ENCODE results near the gene XPNPEP3.
"Not testable (repeated sequence)": the region's sequence is repeated elsewhere in the genome, so short reads cannot be mapped to it uniquely, and the experiment has no call there.

XPNPEP3 gene

DNA sequence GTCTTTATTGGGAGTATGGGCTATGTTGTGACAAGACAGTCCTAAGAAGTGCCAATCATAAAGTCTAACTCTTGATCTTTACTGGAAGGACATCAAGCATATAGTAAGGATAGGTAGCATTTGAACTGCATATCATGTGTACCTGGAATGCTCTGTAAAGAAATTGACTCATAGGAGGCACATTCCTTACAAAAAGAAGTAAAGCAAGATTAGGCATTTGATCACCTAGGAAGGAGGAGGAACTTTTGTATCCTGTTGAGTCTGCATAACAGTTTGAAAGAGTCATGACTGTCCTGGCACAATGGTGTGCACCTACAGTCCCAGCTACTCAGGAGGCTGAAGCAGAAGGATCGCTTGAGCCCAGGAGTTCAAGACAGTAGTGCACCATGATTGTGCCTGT, 47.2 kb downstream of the XPNPEP3 start:
- Histone ChIP-seq H3K9ac (ENCODE audit: low read depth, low read length) (no peak overlapping the region), H3K4me3 (ENCODE audit: low read length) (no peak overlapping the region), H3K4me1 (ENCODE audit: control insufficient read depth, insufficient read depth, low read length) (no peaks in the 10 kb centered on the region), H3K27me3 (ENCODE audit: control insufficient read depth, insufficient read depth, low read length) (no peaks in the 10 kb centered on the region), H3K4me2 (ENCODE audit: low read length) (no peak overlapping the region), H3K36me3 (ENCODE audit: insufficient read depth, low read length) (peaks cover 14% of the 10 kb centered on the region), H3K9me3 (replicated peaks; ENCODE audit: low read length) (no peaks in the 10 kb centered on the region)

DNA sequence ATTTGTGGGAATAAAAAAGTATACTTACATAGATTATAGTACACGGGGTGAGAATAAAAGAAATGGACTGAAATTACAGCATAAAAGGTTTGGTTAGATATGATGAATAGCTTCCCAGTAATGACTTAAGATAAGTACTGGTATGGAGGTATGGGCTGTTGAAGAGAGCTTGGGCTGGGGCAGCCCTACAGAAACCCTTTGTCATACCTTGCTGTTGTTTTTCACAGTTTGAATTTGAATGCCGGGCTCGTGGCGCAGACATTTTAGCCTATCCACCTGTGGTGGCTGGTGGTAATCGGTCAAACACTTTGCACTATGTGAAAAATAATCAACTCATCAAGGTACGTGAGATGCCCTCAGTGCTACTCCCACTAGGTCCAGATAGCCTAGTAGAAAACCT, 51.9 kb downstream of the XPNPEP3 start:
- H3K4me3 ChIP-seq (ENCODE audit: low read length): no peak overlapping the region
- H3K9me3 ChIP-seq (replicated peaks; ENCODE audit: low read length): no peaks in the 10 kb centered on the region
- H3K9ac ChIP-seq (ENCODE audit: low read depth, low read length): no peak overlapping the region
- H3K4me1 ChIP-seq (ENCODE audit: control insufficient read depth, insufficient read depth, low read length): peaks cover 4% of the 10 kb centered on the region
- no peaks in the 10 kb centered on the region for H3K27me3 ChIP-seq (ENCODE audit: control insufficient read depth, insufficient read depth, low read length)
- H3K36me3 ChIP-seq (ENCODE audit: insufficient read depth, low read length): peaks cover 10% of the 10 kb centered on the region
- no peak overlapping the region for H3K4me2 ChIP-seq (ENCODE audit: low read length)

DNA sequence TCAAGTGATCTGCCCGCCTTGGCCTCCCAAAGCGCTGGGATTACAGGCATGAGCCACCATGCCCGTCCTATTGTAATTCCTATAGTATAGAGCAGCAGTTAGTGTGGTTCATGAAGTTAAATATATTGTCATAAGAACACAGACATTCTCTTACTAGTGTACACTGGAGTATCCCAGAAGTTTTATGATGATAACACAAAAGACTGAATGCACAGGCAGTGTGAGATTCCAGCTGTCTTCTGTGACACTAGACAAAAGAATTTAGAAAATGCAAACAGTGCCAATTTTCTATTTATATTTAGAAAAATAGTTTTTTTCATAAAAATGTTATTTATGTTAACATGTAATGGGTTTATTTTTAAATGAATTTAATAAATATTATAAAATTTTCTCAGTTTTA, 54.8 kb downstream of the XPNPEP3 start:
- H3K9me3 ChIP-seq (replicated peaks; ENCODE audit: low read length): no peaks in the 10 kb centered on the region
- peak overlapping the region; percentile 16 for H3K9ac ChIP-seq (ENCODE audit: low read depth, low read length)
- peaks cover 4% of the 10 kb centered on the region for H3K4me1 ChIP-seq (ENCODE audit: control insufficient read depth, insufficient read depth, low read length)
- no peak overlapping the region for H3K4me3 ChIP-seq (ENCODE audit: low read length)
- H3K27me3 ChIP-seq (ENCODE audit: control insufficient read depth, insufficient read depth, low read length): no peaks in the 10 kb centered on the region
- no peak overlapping the region for H3K4me2 ChIP-seq (ENCODE audit: low read length)
- peaks cover 9% of the 10 kb centered on the region for H3K36me3 ChIP-seq (ENCODE audit: insufficient read depth, low read length)

DNA sequence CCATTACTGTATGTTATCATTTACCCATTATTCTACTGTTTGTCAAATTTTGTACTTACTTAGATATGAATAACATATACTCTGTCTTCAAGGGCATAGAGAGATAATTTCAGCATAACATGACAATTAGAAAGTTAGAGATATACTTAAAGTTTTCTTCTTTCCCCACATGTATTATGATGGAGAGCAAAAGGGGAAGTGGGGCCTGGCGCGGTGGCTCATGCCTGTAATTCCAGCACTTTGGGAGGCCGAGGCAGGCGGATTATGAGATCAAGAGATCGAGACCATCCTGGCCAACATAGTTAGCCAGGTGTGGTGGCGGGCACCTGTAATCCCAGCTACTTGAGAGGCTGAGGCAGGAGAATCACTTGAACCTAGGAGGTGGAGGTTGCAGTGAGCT, 56.0 kb downstream of the XPNPEP3 start:
- not testable (repeated sequence) for H3K4me3 ChIP-seq (ENCODE audit: low read length); H3K36me3 ChIP-seq (ENCODE audit: insufficient read depth, low read length); H3K27me3 ChIP-seq (ENCODE audit: control insufficient read depth, insufficient read depth, low read length); H3K9ac ChIP-seq (ENCODE audit: low read depth, low read length); H3K9me3 ChIP-seq (replicated peaks; ENCODE audit: low read length); H3K4me1 ChIP-seq (ENCODE audit: control insufficient read depth, insufficient read depth, low read length); H3K4me2 ChIP-seq (ENCODE audit: low read length)

DNA sequence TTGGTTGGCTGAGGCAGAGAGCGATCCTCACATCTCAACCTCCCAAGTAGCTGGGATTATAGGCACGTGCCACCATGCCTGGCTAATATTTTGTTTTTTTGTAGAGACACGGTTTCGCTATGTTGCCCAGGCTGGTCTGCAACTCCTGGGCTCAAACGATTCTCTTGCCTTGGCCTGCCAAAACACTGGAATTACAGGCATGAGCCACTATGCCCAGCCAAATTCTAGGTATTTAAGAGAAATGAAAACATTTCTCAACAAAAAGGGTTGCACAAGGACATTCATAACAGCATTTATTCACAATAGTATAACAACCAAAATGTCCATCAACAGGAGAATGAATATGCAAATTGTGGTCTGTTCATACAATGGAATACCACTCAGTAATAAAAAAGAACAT, 62.5 kb downstream of the XPNPEP3 start:
- H3K9me3 ChIP-seq (replicated peaks; ENCODE audit: low read length): no peaks in the 10 kb centered on the region
- H3K4me2 ChIP-seq (ENCODE audit: low read length): no peak overlapping the region
- no peaks in the 10 kb centered on the region for H3K4me1 ChIP-seq (ENCODE audit: control insufficient read depth, insufficient read depth, low read length)
- no peak overlapping the region for H3K4me3 ChIP-seq (ENCODE audit: low read length)
- H3K27me3 ChIP-seq (ENCODE audit: control insufficient read depth, insufficient read depth, low read length): no peaks in the 10 kb centered on the region
- no peak overlapping the region for H3K9ac ChIP-seq (ENCODE audit: low read depth, low read length)
- peaks cover 27% of the 10 kb centered on the region for H3K36me3 ChIP-seq (ENCODE audit: insufficient read depth, low read length)

DNA sequence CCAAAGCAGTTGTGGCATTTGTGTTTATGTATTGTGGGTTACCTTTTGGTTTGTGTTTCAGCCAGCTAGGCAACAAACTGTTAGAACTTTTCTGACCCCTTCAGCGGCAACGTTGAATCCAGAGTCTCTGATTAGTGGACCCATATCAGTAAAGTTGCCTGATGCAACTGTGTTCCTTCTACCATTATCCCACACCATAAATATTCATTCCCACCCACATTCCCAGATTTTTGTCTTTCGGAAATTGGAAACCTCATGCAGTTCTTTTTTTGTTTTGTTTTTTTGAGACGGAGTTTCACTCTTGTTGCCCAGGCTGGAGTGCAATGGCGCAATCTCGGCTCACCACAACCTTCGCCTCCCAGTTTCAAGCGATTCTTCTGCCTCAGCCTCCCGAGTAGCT, 63.6 kb downstream of the XPNPEP3 start:
- Histone ChIP-seq H3K4me1 (ENCODE audit: control insufficient read depth, insufficient read depth, low read length) (no peaks in the 10 kb centered on the region), H3K36me3 (ENCODE audit: insufficient read depth, low read length) (peaks cover 37% of the 10 kb centered on the region), H3K27me3 (ENCODE audit: control insufficient read depth, insufficient read depth, low read length) (no peaks in the 10 kb centered on the region), H3K9ac (ENCODE audit: low read depth, low read length) (no peak overlapping the region), H3K4me2 (ENCODE audit: low read length) (no peak overlapping the region), H3K9me3 (replicated peaks; ENCODE audit: low read length) (no peaks in the 10 kb centered on the region), H3K4me3 (ENCODE audit: low read length) (no peak overlapping the region)

DNA sequence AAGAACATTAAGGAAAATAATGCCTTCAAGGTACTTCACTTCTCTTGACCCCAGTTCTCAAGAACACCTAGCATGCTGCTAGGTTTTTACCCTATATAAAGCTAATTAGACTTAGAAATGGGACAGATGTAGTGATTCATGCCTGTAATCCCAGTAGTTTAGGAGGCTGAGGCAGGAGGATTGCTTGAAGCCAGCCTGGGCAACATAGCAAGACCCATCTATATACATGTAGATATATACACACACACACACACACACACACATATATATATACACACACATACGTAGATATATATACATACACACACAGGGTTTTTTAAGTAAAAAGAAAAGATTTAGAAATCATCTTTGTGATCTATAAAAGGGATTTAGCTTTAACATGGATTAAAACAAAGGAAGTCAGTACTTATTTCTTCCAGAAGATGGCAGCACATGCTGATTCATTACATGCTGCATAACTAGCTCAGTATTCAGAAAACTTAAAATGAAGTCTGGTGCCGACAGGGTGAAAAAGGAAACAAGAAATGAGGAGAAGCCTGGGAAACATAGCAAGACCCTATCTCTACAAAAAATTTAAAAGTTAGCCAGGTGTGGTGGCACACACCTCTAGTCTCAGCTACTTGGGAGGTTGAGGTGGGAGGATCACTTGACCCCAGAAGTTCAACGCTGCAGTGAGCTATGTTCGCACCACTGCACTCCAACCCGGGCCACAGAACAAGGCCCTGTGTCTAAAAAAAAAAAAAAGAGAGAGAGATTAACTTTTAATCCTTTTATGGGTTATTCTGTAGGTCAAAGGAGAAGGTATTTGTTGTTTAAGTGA, 65.7 kb downstream of the XPNPEP3 start:
- H3K4me3 ChIP-seq (ENCODE audit: low read length): no peak overlapping the region
- no peak overlapping the region for H3K9ac ChIP-seq (ENCODE audit: low read depth, low read length)
- H3K36me3 ChIP-seq (ENCODE audit: insufficient read depth, low read length): peaks cover 50% of the 10 kb centered on the region
- no peaks in the 10 kb centered on the region for H3K9me3 ChIP-seq (replicated peaks; ENCODE audit: low read length)
- H3K27me3 ChIP-seq (ENCODE audit: control insufficient read depth, insufficient read depth, low read length): no peaks in the 10 kb centered on the region
- no peak overlapping the region for H3K4me2 ChIP-seq (ENCODE audit: low read length)
- H3K4me1 ChIP-seq (ENCODE audit: control insufficient read depth, insufficient read depth, low read length): no peaks in the 10 kb centered on the region

DNA sequence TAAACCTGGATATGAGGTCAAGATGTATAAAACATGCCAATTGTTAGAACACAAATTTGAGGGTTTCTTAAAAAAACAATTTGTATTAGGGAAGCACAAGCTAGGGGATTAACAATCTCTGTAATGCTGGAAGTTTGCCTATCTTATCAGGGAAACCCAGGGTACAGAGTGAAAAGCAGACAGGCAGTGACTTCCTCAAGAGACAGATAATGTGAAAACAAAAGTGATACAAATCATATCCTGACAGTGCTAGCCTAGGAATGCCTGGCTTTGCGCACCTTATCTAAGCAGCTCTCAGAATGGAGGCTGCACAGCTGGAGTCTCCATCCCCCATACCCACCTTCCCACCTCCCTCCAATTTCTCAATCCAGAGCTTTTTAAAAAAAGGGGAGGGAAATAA, 71.7 kb downstream of the XPNPEP3 start:
- no peak overlapping the region for H3K4me2 ChIP-seq (ENCODE audit: low read length)
- H3K4me3 ChIP-seq (ENCODE audit: low read length): no peak overlapping the region
- no peaks in the 10 kb centered on the region for H3K9me3 ChIP-seq (replicated peaks; ENCODE audit: low read length)
- peaks cover 44% of the 10 kb centered on the region for H3K36me3 ChIP-seq (ENCODE audit: insufficient read depth, low read length)
- no peaks in the 10 kb centered on the region for H3K27me3 ChIP-seq (ENCODE audit: control insufficient read depth, insufficient read depth, low read length)
- no peak overlapping the region for H3K9ac ChIP-seq (ENCODE audit: low read depth, low read length)
- H3K4me1 ChIP-seq (ENCODE audit: control insufficient read depth, insufficient read depth, low read length): no peaks in the 10 kb centered on the region

DNA sequence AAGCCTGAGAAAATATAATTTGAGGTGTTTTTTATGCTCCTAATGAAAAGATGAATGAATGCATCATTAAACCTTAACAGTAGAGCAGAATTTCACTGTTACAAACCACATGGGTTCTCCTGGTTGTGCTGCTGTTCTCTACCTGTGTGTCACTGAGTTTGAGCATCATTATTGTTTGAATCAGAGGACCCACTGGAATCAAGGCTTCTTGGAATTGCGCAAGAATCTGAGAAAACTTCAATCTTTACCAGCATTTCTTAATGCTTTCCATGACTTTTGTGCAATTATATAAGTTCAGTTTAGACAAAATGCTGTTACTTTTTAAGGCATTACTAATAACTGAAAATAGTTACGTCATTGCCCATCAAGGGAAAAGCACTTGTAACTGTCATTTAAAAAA, 75.4 kb downstream of the XPNPEP3 start:
- no peaks in the 10 kb centered on the region for H3K9me3 ChIP-seq (replicated peaks; ENCODE audit: low read length)
- H3K4me2 ChIP-seq (ENCODE audit: low read length): no peak overlapping the region
- H3K36me3 ChIP-seq (ENCODE audit: insufficient read depth, low read length): peaks cover 13% of the 10 kb centered on the region
- H3K4me1 ChIP-seq (ENCODE audit: control insufficient read depth, insufficient read depth, low read length): no peaks in the 10 kb centered on the region
- no peak overlapping the region for H3K9ac ChIP-seq (ENCODE audit: low read depth, low read length)
- no peak overlapping the region for H3K4me3 ChIP-seq (ENCODE audit: low read length)
- H3K27me3 ChIP-seq (ENCODE audit: control insufficient read depth, insufficient read depth, low read length): no peaks in the 10 kb centered on the region

DNA sequence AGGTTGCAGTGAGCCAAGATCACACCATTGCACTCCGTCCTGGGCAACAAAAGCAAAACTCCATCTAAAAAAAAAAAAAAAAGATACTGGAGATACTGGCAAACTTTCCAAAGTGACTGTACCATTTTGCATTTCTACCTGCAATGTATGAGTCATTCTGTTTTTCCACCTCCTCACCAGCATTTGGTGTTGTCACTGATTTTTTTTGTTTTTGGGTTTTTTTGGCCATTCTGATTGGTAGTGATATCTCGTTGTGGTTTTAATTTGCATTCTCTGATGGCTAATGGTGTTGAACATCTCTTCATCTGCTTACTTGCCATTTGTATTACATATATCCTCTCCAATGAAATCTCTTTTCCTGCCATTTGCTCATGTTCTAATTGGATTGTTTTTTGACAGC, 82.3 kb downstream of the XPNPEP3 start:
- Histone ChIP-seq H3K9ac (ENCODE audit: low read depth, low read length) (no peak overlapping the region), H3K4me2 (ENCODE audit: low read length) (no peak overlapping the region), H3K4me1 (ENCODE audit: control insufficient read depth, insufficient read depth, low read length) (no peaks in the 10 kb centered on the region), H3K36me3 (ENCODE audit: insufficient read depth, low read length) (no peaks in the 10 kb centered on the region), H3K27me3 (ENCODE audit: control insufficient read depth, insufficient read depth, low read length) (no peaks in the 10 kb centered on the region), H3K4me3 (ENCODE audit: low read length) (no peak overlapping the region), H3K9me3 (replicated peaks; ENCODE audit: low read length) (no peaks in the 10 kb centered on the region)

DNA sequence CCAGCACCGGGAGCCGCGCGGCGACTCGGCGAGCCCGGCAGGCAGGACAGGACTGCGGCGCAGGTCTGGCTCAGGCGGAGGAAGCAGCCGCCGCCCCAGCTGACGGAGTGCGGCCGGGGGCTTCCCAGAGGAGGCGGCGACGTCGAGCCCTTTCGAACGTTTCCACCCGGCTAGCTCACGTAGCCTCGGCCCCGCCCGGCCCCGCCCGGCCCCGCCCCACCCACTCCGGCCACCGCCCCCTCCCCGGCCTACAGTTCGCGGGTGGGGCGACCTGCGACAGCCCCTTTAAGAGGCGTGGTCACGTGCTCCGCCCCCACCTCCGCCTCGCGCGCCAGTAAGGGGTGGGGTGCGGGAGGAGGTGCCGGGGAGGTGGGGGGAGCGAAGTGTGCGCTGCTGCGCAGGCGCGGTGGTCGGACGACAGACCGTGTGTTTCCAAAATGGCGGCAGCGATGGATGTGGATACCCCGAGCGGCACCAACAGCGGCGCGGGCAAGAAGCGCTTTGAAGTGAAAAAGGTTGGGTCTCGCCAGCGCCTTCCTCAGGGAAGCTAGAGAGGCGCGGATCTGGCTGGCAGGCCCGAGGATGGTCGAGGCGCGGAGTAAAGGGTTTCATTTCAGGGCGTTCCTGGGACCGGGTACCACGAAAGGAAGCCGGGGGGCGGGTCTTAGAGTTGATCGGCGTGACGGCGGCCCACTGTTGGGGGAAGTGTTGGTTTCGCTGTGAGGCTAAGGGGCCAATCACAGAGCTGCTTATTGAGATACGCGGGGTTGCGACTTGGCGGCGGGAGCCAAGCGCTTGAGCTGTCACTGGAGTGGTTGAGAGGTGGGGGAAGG, 94.2 kb downstream of the XPNPEP3 start, which contains the start of gene RBX1:
RBX1 (plus strand) TSS at position 417 of the 833 bp plus-strand sequence; CDS start at position 438, 21 bp downstream.
- Histone ChIP-seq H3K4me1 (ENCODE audit: control insufficient read depth, insufficient read depth, low read length) (peaks cover 14% of the 10 kb centered on the region), H3K4me2 (ENCODE audit: low read length) (peak within 1 kb of the TSS; percentile 88), H3K27me3 (ENCODE audit: control insufficient read depth, insufficient read depth, low read length) (no peaks in the 10 kb centered on the region), H3K9ac (ENCODE audit: low read depth, low read length) (peak within 1 kb of the TSS; percentile 99), H3K36me3 (ENCODE audit: insufficient read depth, low read length) (peaks cover 27% of the 10 kb centered on the region), H3K4me3 (ENCODE audit: low read length) (peak within 1 kb of the TSS; percentile 94), H3K9me3 (replicated peaks; ENCODE audit: low read length) (no peaks in the 10 kb centered on the region)
